Gastrocnemius medialis (tissue), 4 donors: ENCODE data around the gene RALY. TPM values are rescaled to one million over a fixed set of nuclear protein-coding genes. Genes with fewer than 3 reads are reported as not detected.

ENCODE experiments used
- ATAC-seq, 2 donors: fragments of 150-250 bp; one replicate each; pipeline ENCODE4 v1.9.1; 2016
- DNase-seq, 2 donors: peaks; one replicate each; pipeline ENCODE4 v3.0.0-alpha.2; 2019
- H3K27ac ChIP-seq, 4 donors: fragments of 200-600 bp; sonication (generic); 1 replicate in 1 of 4; 2 replicates in 3 of 4; pipeline ENCODE4 v1.5.1; 2016 to 2018; ENCODE audit warnings: mild to moderate bottlenecking in 2 of 4, moderate library complexity in 1 of 4
- H3K27me3 ChIP-seq, 3 donors: fragments of 200-600 bp; sonication (generic) in 2 of 3; 1 replicate in 1 of 3; 2 replicates in 2 of 3; pipeline versions ENCODE4 v1.5.1 to v1.6.0; 2016 to 2019; ENCODE audit warnings: mild to moderate bottlenecking in 1 of 3, moderate library complexity in 1 of 3
- H3K36me3 ChIP-seq, 2 donors: fragments of 200-600 bp; sonication (generic) in 1 of 2; one replicate each; pipeline ENCODE4 v1.5.1; 2017 to 2018
- H3K4me1 ChIP-seq, 2 donors: fragments of 200-600 bp; sonication (generic) in 1 of 2; one replicate each; pipeline ENCODE4 v1.5.1; 2016 to 2017; ENCODE audit warnings: mild to moderate bottlenecking in 2 of 2
- H3K4me3 ChIP-seq, 4 donors: fragments of 200-600 bp; sonication (generic) in 3 of 4; 1 replicate in 1 of 4; 2 replicates in 3 of 4; pipeline ENCODE4 v1.5.1; 2016 to 2019; ENCODE audit warnings: mild to moderate bottlenecking in 2 of 4
- H3K9me3 ChIP-seq, 3 donors: fragments of 200-600 bp; sonication (generic) in 2 of 3; 1 replicate in 1 of 3; 2 replicates in 2 of 3; pipeline ENCODE4 v1.5.1; 2016 to 2019
- POLR2A ChIP-seq, 2 donors: fragments of 450-650 bp; IDR thresholded peaks; one replicate each; pipeline ENCODE4 v1.6.1; 2017; ENCODE audit warnings: antibody characterized with exemption in 2 of 2, mild to moderate bottlenecking in 2 of 2, moderate library complexity in 2 of 2
- in situ Hi-C, 4 donors: fragments of 200-750 bp; cut with MboI; loops; one replicate each; pipeline versions ENCODE4 v1.15.0 to v1.8.0; 2017; ENCODE audit warnings: low sequenced_read_pairs in 4 of 4
- intact Hi-C: fragments of 100-400 bp; cut with DNase I; formaldehyde crosslinking; loops from one replicate; pipeline ENCODE4 v1.15.1; 2023; ENCODE audit warnings: low total_unique reads
- total RNA-seq, 4 donors: library from RNA; depleted of rRNA; stranded (reverse); fragments of >200 nt; gene quantifications; one replicate each; pipeline versions ENCODE4 v1.1.0 to v1.2.3, GENCODE V29; 2016
- TF ChIP-seq, protein P1 (sequence below), 5 experiments: fragments of 450-650 bp in 3 of 5; fragments of 200-600 bp in 2 of 5; sonication (generic) in 2 of 5; IDR thresholded peaks in 4 of 5; conservative IDR thresholded peaks in 1 of 5; 1 replicate in 4 of 5; 2 replicates in 1 of 5; pipeline ENCODE4 v1.5.1; 2016 to 2019; ENCODE audit warnings: antibody characterized with exemption in 5 of 5, mild to moderate bottlenecking in 3 of 5, moderate library complexity in 3 of 5

RALY gene
- total RNA-seq, 4 donors from 2014 or later, result 69.0 to 119 (median 93.1) TPM

DNA sequence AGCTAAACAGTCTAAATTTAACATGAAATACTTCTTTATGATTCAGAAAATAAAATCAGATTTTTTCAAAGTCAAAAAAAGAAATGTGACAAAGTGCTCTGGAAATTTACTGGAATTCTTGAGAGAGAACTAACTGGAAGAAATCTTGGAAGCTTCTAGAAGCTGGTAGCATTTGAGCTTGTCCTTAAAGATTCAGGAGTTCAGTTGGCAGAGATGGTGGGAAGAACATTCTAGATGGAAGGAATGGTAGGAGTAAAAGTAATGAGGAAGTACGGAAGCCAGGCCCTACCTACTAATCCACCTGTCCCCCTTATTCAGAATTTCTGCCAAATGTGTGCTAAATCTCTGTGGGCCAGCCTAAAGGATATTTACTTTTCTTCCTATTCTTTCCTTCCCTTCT is 21.2 kb downstream of the RALY start:
- Histone ChIP-seq H3K27me3 (no peaks in the 10 kb centered on the region), H3K4me3 (no peak overlapping the region), H3K36me3 (no peaks in the 10 kb centered on the region), H3K27ac (no peak overlapping the region), H3K4me1 (peaks cover 64 to 87% of the 10 kb centered on the region in 2 donors), H3K9me3 (no peaks in the 10 kb centered on the region)
- no peak for DNase-seq
- in situ Hi-C loops (no loop called here), intact Hi-C loops (no loop called here)
- TF ChIP-seq POLR2A (IDR thresholded peaks at IDR 0.05), result no peak
- TF ChIP-seq, protein P1, sequence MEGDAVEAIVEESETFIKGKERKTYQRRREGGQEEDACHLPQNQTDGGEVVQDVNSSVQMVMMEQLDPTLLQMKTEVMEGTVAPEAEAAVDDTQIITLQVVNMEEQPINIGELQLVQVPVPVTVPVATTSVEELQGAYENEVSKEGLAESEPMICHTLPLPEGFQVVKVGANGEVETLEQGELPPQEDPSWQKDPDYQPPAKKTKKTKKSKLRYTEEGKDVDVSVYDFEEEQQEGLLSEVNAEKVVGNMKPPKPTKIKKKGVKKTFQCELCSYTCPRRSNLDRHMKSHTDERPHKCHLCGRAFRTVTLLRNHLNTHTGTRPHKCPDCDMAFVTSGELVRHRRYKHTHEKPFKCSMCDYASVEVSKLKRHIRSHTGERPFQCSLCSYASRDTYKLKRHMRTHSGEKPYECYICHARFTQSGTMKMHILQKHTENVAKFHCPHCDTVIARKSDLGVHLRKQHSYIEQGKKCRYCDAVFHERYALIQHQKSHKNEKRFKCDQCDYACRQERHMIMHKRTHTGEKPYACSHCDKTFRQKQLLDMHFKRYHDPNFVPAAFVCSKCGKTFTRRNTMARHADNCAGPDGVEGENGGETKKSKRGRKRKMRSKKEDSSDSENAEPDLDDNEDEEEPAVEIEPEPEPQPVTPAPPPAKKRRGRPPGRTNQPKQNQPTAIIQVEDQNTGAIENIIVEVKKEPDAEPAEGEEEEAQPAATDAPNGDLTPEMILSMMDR (IDR thresholded peaks at IDR 0.05 in 4 of 5, conservative IDR thresholded peaks at IDR 0.05 in 1 of 5), result no peak
- ATAC-seq, result no peak

DNA sequence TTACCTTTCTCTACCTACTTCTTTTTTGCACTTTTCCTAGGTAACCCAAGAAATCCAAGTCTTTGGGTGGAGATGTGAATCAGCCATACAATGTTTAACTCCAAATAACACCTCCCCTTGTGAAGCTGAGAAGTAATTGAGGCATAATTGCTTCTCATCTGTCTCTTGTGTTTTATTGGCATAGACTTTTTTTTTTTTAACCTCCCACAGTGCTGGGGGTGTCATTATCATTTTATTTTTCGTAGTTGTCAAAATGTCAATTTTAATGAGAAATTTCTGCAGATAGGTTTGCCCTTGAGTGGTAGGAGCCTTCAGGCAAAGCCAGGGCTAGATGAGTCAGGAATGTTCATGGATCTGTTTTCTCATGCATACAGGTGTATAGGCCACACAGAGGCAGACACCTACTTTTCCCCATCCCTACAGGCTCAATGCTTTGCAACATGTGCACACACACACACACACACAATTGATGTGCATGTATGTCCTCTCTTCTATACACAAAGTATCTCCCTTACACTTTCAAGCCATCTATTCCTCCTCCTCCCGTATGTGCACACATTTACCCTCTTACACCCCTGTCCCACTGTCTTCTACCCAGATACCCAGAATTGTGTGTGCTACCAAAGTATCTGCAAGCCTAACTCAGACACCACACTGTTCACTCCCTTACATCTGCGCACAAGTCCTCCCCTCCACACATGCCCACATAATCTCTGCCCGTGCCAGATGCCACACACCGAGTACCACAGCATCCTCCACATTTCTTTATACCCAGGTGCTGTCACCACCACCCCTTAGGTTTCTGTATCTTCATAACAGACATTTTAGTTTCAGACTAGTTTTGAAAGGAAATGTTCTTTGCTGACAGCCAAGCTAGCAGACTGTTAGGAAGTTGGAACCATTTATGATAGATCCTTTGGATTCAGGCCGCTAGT is 22.0 kb downstream of the RALY start:
- intact Hi-C loops (no loop called here), in situ Hi-C loops (no loop called here)
- Histone ChIP-seq H3K36me3 (no peaks in the 10 kb centered on the region), H3K27ac (no peak overlapping the region), H3K27me3 (no peaks in the 10 kb centered on the region), H3K4me1 (peaks cover 64 to 82% of the 10 kb centered on the region in 2 donors), H3K9me3 (no peaks in the 10 kb centered on the region), H3K4me3 (no peak overlapping the region)
- TF ChIP-seq, protein P1 (IDR thresholded peaks at IDR 0.05 in 4 of 5, conservative IDR thresholded peaks at IDR 0.05 in 1 of 5), result no peak
- TF ChIP-seq POLR2A (IDR thresholded peaks at IDR 0.05), result no peak
- no peak for DNase-seq
- ATAC-seq, result no peak

DNA sequence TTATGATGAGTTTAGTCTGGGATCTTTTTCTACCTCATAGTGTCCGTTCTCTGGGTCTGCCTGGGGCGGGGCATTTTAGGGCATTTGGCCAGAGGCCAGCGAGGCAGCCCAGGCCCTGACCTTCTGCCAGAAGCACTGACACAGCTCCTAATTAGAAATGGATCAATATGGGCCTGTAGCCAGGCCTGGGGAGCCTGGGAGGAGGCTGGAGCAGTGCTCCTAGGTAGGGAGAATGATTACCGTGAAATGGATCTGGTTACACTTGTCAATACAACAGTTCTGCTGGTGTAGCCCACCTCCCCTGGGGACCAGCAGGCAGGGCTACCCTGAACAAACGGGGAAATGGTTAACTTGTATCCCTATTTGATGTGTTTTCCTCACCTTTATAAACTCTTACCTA is 23.0 kb downstream of the RALY start:
- ATAC-seq (no peak), DNase-seq (no peak)
- no peak for TF ChIP-seq POLR2A (IDR thresholded peaks at IDR 0.05)
- TF ChIP-seq, protein P1 (IDR thresholded peaks at IDR 0.05 in 4 of 5, conservative IDR thresholded peaks at IDR 0.05 in 1 of 5), result no peak
- Histone ChIP-seq H3K36me3 (no peaks in the 10 kb centered on the region), H3K9me3 (no peaks in the 10 kb centered on the region), H3K4me1 (peaks cover 70 to 74% of the 10 kb centered on the region in 2 donors), H3K27me3 (no peaks in the 10 kb centered on the region), H3K27ac (no peak overlapping the region), H3K4me3 (no peak overlapping the region)
- intact Hi-C loops (no loop called here), in situ Hi-C loops (no loop called here)

DNA sequence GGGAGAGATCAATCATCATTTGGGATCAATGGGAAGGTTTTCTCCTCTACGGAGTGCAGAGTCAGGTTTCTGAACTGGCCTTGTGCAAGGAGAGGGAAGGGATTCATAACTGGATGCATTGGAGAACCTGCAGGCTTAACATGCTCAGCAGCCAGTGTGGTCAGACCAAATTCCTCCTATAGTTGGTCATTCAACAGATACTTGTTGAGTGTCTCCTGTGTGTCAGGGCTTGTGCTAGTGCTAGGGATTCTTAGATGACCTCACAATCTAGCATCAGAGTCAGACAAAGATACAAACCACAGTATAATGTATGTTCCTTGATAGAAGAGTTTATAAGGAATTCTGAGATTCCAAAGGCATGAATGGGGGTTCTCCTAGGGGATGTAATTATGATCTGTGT is 23.9 kb downstream of the RALY start:
- Histone ChIP-seq H3K4me3 (no peak overlapping the region), H3K36me3 (no peaks in the 10 kb centered on the region), H3K4me1 (peaks cover 71 to 73% of the 10 kb centered on the region in 2 donors), H3K27ac (no peak overlapping the region), H3K9me3 (no peaks in the 10 kb centered on the region), H3K27me3 (no peaks in the 10 kb centered on the region)
- DNase-seq (no peak), ATAC-seq (no peak)
- intact Hi-C loops, result no loop called here
- no peak for TF ChIP-seq POLR2A (IDR thresholded peaks at IDR 0.05)
- TF ChIP-seq, protein P1 (IDR thresholded peaks at IDR 0.05 in 4 of 5, conservative IDR thresholded peaks at IDR 0.05 in 1 of 5), result no peak
- in situ Hi-C loops, result no loop called here
